ENCODE measurements around the gene ANKS1A. TPM values are rescaled to one million over a fixed set of nuclear protein-coding genes. Genes with fewer than 3 reads are reported as not detected.
"Not testable (repeated sequence)": the region's sequence is repeated elsewhere in the genome, so short reads cannot be mapped to it uniquely, and the experiment has no call there.

The ANKS1A gene
- total RNA-seq, 2 donors from 2014 or later = 20.5 to 68.4 TPM

- Histone ChIP-seq H3K27me3 (replicated peaks; ENCODE audit: insufficient read depth) (no peaks in the 10 kb centered on the region), H3K27ac (no peak overlapping the region), H3K4me3 (no peak overlapping the region), H3K4me1 (replicated peaks) (peaks cover 15% of the 10 kb centered on the region), H3K9me3 (no peaks in the 10 kb centered on the region), H3K36me3 (no peaks in the 10 kb centered on the region)
- DNase-seq (ENCODE audit: low spot score) = no peak
- no peak for TF ChIP-seq CTCF (IDR thresholded peaks at IDR 0.05)
- no peak for TF ChIP-seq POLR2AphosphoS5 (IDR thresholded peaks at IDR 0.05)
- no peak for TF ChIP-seq POLR2A (IDR thresholded peaks at IDR 0.05)
- intact Hi-C loops (cut with DNase I) = no loop called here
- 92% methylated on average over 2 of the region's 2 CpGs for WGBS
Measured at GRCh38 chr6:34891296-34891695, 2.2 kb downstream of the ANKS1A start.

- Histone ChIP-seq H3K27me3 (replicated peaks; ENCODE audit: insufficient read depth) (no peaks in the 10 kb centered on the region), H3K4me3 (no peak overlapping the region), H3K36me3 (no peaks in the 10 kb centered on the region), H3K27ac (no peak overlapping the region), H3K4me1 (replicated peaks) (peaks cover 11% of the 10 kb centered on the region), H3K9me3 (no peaks in the 10 kb centered on the region)
- 94% methylated on average over 1 of the region's 1 CpG for WGBS
- TF ChIP-seq POLR2A (IDR thresholded peaks at IDR 0.05) (no peak), POLR2AphosphoS5 (IDR thresholded peaks at IDR 0.05) (no peak), CTCF (IDR thresholded peaks at IDR 0.05) (no peak)
- intact Hi-C loops (cut with DNase I) = no loop called here
- DNase-seq (ENCODE audit: low spot score) = no peak
Measured at GRCh38 chr6:34894693-34895092, 5.6 kb downstream of the ANKS1A start.

GRCh38 chr6:34897130-34897529, 8.1 kb downstream of the ANKS1A start:
- WGBS = 73% methylated on average over 1 of the region's 1 CpG
- TF ChIP-seq CTCF (IDR thresholded peaks at IDR 0.05) = no peak
- TF ChIP-seq POLR2AphosphoS5 (IDR thresholded peaks at IDR 0.05) = no peak
- no peak for TF ChIP-seq POLR2A (IDR thresholded peaks at IDR 0.05)
- intact Hi-C loops (cut with DNase I) = no loop called here
- no peak for DNase-seq (ENCODE audit: low spot score)
- Histone ChIP-seq H3K9me3 (no peaks in the 10 kb centered on the region), H3K4me3 (no peak overlapping the region), H3K27ac (no peak overlapping the region), H3K4me1 (replicated peaks) (no peaks in the 10 kb centered on the region), H3K36me3 (no peaks in the 10 kb centered on the region), H3K27me3 (replicated peaks; ENCODE audit: insufficient read depth) (no peaks in the 10 kb centered on the region)

- TF ChIP-seq CTCF (IDR thresholded peaks at IDR 0.05) (no peak), POLR2AphosphoS5 (IDR thresholded peaks at IDR 0.05) (no peak), POLR2A (IDR thresholded peaks at IDR 0.05) (no peak)
- 96% methylated on average over 1 of the region's 1 CpG for whole genome bisulfite sequencing
- intact Hi-C loops (cut with DNase I) = no loop called here
Measured at GRCh38 chr6:34897716-34898115, 8.7 kb downstream of the ANKS1A start.

GRCh38 chr6:34899748-34900147, 10.7 kb downstream of the ANKS1A start:
- WGBS = 94% methylated on average over 1 of the region's 1 CpG
- H3K9me3 ChIP-seq; H3K36me3 ChIP-seq; H3K27me3 ChIP-seq (replicated peaks; ENCODE audit: insufficient read depth); H3K4me3 ChIP-seq; DNase-seq (ENCODE audit: low spot score); H3K27ac ChIP-seq; H3K4me1 ChIP-seq (replicated peaks); intact Hi-C loops (cut with DNase I): not testable (repeated sequence)

More at GRCh38 chr6:34897716-34898115, 8.7 kb downstream of the ANKS1A start:
- Histone ChIP-seq H3K4me1 (replicated peaks) (no peaks in the 10 kb centered on the region), H3K27me3 (replicated peaks; ENCODE audit: insufficient read depth) (no peaks in the 10 kb centered on the region), H3K9me3 (no peaks in the 10 kb centered on the region), H3K4me3 (no peak overlapping the region), H3K36me3 (no peaks in the 10 kb centered on the region), H3K27ac (no peak overlapping the region)
- DNase-seq (ENCODE audit: low spot score) = no peak
